Liver (tissue), 3 donors: ENCODE data around the gene AOAH.

Source experiments
- EGR1 ChIP-seq, 2 donors: IDR thresholded peaks; 2 replicates each; pipeline ENCODE4 v1.6.1; 2016 to 2018; ENCODE audit warnings: antibody characterized with exemption in 2 of 2, low read depth in 2 of 2
- FOXA2 ChIP-seq: IDR thresholded peaks from 2 replicates; pipeline ENCODE4 v1.6.1; 2016; ENCODE audit warnings: antibody characterized with exemption
- GABPA ChIP-seq, 2 donors: IDR thresholded peaks in 1 of 2; conservative IDR thresholded peaks in 1 of 2; 2 replicates each; pipeline ENCODE4 v1.6.1; 2016; ENCODE audit warnings: antibody characterized with exemption in 2 of 2, mild to moderate bottlenecking in 1 of 2, moderate library complexity in 1 of 2
- JUND ChIP-seq, 2 donors: IDR thresholded peaks; 2 replicates each; pipeline ENCODE4 v1.6.1; 2016; ENCODE audit warnings: antibody characterized with exemption in 2 of 2
- RAD21 ChIP-seq, 2 donors: IDR thresholded peaks; 2 replicates each; pipeline ENCODE4 v1.6.1; 2016; ENCODE audit warnings: antibody characterized with exemption in 2 of 2, mild to moderate bottlenecking in 2 of 2
- TAF1 ChIP-seq: conservative IDR thresholded peaks from 2 replicates; pipeline ENCODE4 v1.6.1; 2016; ENCODE audit warnings: antibody characterized with exemption, mild to moderate bottlenecking
- YY1 ChIP-seq: IDR thresholded peaks from 2 replicates; pipeline ENCODE4 v1.6.1; 2016; ENCODE audit warnings: antibody characterized with exemption, mild to moderate bottlenecking
- TF ChIP-seq, protein P1 (sequence below): fragments of 150-350 bp; IDR thresholded peaks from 2 replicates; pipeline ENCODE4 v1.5.1; 2017; ENCODE audit warnings: improper control_type of control experiment, low read depth, low read length; ENCODE audit not compliant: missing input control
- TF ChIP-seq, protein P2 (sequence below): IDR thresholded peaks from 2 replicates; pipeline ENCODE4 v1.6.1; 2016; ENCODE audit warnings: antibody characterized with exemption
- TF ChIP-seq, protein P3 (sequence below): IDR thresholded peaks from 2 replicates; pipeline ENCODE4 v1.6.1; 2016; ENCODE audit warnings: antibody characterized with exemption, mild to moderate bottlenecking
- donor health status: healthy.
- donor health status: healthy.

DNA sequence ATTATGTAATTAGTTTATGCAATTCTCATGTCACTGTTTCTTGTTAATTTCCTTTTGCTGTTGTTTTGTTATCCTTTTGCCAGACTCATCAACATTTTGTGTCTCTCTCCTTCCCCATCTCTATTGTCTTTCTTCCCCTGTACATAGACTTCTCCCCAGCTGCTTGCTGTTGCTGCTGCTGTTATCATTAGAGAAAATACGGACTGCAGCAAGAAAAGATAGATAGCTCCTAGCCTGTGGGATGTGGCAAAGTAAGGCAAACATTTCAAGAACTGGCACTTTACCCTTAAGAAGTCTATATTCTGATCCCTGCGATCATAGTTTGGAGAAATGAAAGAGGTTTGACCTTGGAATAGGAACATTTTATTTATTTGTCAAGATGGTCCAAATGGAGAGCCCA, 162.2 kb downstream of the AOAH start:
- TF ChIP-seq TAF1 (no peak), RAD21 (IDR thresholded peaks at IDR 0.05) (no peak), GABPA (IDR thresholded peaks at IDR 0.05 in 1 of 2, conservative IDR thresholded peaks at IDR 0.05 in 1 of 2) (no peak), YY1 (no peak), JUND (IDR thresholded peaks at IDR 0.05) (no peak), EGR1 (IDR thresholded peaks at IDR 0.05; ENCODE audit: low read depth in 2 of 2) (no peak), FOXA2 (no peak)
- TF ChIP-seq, protein P1, sequence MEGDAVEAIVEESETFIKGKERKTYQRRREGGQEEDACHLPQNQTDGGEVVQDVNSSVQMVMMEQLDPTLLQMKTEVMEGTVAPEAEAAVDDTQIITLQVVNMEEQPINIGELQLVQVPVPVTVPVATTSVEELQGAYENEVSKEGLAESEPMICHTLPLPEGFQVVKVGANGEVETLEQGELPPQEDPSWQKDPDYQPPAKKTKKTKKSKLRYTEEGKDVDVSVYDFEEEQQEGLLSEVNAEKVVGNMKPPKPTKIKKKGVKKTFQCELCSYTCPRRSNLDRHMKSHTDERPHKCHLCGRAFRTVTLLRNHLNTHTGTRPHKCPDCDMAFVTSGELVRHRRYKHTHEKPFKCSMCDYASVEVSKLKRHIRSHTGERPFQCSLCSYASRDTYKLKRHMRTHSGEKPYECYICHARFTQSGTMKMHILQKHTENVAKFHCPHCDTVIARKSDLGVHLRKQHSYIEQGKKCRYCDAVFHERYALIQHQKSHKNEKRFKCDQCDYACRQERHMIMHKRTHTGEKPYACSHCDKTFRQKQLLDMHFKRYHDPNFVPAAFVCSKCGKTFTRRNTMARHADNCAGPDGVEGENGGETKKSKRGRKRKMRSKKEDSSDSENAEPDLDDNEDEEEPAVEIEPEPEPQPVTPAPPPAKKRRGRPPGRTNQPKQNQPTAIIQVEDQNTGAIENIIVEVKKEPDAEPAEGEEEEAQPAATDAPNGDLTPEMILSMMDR, result no peak
- TF ChIP-seq, protein P2, sequence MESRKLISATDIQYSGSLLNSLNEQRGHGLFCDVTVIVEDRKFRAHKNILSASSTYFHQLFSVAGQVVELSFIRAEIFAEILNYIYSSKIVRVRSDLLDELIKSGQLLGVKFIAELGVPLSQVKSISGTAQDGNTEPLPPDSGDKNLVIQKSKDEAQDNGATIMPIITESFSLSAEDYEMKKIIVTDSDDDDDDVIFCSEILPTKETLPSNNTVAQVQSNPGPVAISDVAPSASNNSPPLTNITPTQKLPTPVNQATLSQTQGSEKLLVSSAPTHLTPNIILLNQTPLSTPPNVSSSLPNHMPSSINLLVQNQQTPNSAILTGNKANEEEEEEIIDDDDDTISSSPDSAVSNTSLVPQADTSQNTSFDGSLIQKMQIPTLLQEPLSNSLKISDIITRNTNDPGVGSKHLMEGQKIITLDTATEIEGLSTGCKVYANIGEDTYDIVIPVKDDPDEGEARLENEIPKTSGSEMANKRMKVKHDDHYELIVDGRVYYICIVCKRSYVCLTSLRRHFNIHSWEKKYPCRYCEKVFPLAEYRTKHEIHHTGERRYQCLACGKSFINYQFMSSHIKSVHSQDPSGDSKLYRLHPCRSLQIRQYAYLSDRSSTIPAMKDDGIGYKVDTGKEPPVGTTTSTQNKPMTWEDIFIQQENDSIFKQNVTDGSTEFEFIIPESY, result no peak
- TF ChIP-seq, protein P3, sequence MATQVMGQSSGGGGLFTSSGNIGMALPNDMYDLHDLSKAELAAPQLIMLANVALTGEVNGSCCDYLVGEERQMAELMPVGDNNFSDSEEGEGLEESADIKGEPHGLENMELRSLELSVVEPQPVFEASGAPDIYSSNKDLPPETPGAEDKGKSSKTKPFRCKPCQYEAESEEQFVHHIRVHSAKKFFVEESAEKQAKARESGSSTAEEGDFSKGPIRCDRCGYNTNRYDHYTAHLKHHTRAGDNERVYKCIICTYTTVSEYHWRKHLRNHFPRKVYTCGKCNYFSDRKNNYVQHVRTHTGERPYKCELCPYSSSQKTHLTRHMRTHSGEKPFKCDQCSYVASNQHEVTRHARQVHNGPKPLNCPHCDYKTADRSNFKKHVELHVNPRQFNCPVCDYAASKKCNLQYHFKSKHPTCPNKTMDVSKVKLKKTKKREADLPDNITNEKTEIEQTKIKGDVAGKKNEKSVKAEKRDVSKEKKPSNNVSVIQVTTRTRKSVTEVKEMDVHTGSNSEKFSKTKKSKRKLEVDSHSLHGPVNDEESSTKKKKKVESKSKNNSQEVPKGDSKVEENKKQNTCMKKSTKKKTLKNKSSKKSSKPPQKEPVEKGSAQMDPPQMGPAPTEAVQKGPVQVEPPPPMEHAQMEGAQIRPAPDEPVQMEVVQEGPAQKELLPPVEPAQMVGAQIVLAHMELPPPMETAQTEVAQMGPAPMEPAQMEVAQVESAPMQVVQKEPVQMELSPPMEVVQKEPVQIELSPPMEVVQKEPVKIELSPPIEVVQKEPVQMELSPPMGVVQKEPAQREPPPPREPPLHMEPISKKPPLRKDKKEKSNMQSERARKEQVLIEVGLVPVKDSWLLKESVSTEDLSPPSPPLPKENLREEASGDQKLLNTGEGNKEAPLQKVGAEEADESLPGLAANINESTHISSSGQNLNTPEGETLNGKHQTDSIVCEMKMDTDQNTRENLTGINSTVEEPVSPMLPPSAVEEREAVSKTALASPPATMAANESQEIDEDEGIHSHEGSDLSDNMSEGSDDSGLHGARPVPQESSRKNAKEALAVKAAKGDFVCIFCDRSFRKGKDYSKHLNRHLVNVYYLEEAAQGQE, result no peak
